Measurements from ENCODE around the gene HSP90AB1. TPM values are rescaled to one million over a fixed set of nuclear protein-coding genes. Genes with fewer than 3 reads are reported as not detected.

The HSP90AB1 gene
- polyA plus RNA-seq, 1 donor from 2014 or later: 522 TPM

DNA sequence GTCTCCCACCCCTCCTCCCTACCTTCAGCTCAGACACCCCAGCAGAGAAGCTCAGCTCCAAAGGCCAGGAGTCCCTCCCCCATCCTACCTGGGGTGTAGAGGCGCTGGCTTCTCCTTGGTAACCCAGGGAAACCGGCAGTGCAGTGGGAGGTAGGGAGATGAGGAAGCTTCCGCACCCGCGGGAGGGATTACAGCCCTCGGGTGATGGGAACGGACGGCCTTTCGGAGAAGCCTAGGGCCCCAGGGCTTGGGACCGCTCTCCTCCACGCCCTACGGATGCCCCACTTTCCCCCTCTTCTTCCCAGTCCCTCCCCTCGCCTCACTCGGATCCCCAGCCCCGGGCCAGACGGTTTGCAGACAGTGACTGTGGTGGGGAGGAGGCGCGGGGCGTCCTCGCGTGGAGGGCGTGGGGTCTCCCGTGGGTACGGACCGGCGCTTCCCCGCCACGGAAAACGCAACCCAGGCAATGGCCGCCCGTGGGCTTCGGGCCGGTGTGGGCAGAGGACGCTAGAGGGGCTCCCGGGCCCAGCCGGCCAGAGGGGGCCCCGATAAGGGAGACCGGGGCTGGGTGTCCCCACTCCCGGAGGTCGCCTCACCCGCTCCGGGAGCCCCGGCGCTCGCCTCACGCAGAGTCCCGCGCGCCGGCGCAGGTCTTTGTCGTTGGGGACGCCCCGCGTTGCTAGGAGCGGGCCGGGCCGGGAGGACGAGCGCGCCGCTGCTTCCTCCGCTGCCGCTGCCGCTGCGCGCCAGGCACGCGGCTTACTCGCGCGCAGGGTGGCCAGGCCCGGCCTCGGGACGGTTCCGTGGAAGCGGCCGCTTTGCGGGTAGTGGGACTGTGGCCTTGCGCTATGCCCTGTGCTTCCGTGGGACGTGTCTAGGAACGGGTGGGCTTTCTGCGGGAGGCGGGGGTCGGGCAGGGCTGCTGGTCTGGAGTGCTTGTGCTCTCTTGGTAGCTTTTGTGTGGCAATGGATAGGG lies 50.5 kb downstream of the HSP90AB1 start:
- peak overlapping the region; percentile 62 for H3K4me2 ChIP-seq (ENCODE audit: low read length)
- TF ChIP-seq TAF1 (IDR thresholded peaks at IDR 0.05; ENCODE audit: low read depth): peak; percentile 35
- TF ChIP-seq, protein P1, sequence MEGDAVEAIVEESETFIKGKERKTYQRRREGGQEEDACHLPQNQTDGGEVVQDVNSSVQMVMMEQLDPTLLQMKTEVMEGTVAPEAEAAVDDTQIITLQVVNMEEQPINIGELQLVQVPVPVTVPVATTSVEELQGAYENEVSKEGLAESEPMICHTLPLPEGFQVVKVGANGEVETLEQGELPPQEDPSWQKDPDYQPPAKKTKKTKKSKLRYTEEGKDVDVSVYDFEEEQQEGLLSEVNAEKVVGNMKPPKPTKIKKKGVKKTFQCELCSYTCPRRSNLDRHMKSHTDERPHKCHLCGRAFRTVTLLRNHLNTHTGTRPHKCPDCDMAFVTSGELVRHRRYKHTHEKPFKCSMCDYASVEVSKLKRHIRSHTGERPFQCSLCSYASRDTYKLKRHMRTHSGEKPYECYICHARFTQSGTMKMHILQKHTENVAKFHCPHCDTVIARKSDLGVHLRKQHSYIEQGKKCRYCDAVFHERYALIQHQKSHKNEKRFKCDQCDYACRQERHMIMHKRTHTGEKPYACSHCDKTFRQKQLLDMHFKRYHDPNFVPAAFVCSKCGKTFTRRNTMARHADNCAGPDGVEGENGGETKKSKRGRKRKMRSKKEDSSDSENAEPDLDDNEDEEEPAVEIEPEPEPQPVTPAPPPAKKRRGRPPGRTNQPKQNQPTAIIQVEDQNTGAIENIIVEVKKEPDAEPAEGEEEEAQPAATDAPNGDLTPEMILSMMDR (IDR thresholded peaks at IDR 0.05; ENCODE audit: poor library complexity, severe bottlenecking): no peak
- no peak for TF ChIP-seq EZH2 (IDR thresholded peaks at IDR 0.05; ENCODE audit: borderline replicate concordance, insufficient read depth, low read length, poor library complexity, severe bottlenecking)
- TF ChIP-seq SMC3 (conservative IDR thresholded peaks at IDR 0.05; ENCODE audit: poor library complexity): peak; percentile 50
- TF ChIP-seq RAD21 (conservative IDR thresholded peaks at IDR 0.05): peak; percentile 40
- TF ChIP-seq, protein P2, sequence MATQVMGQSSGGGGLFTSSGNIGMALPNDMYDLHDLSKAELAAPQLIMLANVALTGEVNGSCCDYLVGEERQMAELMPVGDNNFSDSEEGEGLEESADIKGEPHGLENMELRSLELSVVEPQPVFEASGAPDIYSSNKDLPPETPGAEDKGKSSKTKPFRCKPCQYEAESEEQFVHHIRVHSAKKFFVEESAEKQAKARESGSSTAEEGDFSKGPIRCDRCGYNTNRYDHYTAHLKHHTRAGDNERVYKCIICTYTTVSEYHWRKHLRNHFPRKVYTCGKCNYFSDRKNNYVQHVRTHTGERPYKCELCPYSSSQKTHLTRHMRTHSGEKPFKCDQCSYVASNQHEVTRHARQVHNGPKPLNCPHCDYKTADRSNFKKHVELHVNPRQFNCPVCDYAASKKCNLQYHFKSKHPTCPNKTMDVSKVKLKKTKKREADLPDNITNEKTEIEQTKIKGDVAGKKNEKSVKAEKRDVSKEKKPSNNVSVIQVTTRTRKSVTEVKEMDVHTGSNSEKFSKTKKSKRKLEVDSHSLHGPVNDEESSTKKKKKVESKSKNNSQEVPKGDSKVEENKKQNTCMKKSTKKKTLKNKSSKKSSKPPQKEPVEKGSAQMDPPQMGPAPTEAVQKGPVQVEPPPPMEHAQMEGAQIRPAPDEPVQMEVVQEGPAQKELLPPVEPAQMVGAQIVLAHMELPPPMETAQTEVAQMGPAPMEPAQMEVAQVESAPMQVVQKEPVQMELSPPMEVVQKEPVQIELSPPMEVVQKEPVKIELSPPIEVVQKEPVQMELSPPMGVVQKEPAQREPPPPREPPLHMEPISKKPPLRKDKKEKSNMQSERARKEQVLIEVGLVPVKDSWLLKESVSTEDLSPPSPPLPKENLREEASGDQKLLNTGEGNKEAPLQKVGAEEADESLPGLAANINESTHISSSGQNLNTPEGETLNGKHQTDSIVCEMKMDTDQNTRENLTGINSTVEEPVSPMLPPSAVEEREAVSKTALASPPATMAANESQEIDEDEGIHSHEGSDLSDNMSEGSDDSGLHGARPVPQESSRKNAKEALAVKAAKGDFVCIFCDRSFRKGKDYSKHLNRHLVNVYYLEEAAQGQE (IDR thresholded peaks at IDR 0.05; ENCODE audit: borderline replicate concordance): peak; percentile 25
- TF ChIP-seq EP300 (conservative IDR thresholded peaks at IDR 0.05; ENCODE audit: poor library complexity, severe bottlenecking): peak; percentile 17
- TF ChIP-seq MXI1 (conservative IDR thresholded peaks at IDR 0.05; ENCODE audit: poor library complexity, severe bottlenecking): peak; percentile 96
- TF ChIP-seq POLR2AphosphoS5 (IDR thresholded peaks at IDR 0.05): peak; percentile 47
- no peaks in the 10 kb centered on the region for H4K20me1 ChIP-seq (ENCODE audit: insufficient read depth)
- H3K27me3 ChIP-seq (ENCODE audit: insufficient read depth, low read depth, low read length): no peaks in the 10 kb centered on the region
- H3K9me3 ChIP-seq (ENCODE audit: low read length): no peaks in the 10 kb centered on the region
- no peaks in the 10 kb centered on the region for H3F3A ChIP-seq (ENCODE audit: insufficient read depth, low read length, poor library complexity, severe bottlenecking)
- peak overlapping the region; percentile 76 for H2AFZ ChIP-seq (ENCODE audit: low read depth, low read length)
- no peaks in the 10 kb centered on the region for H3K36me3 ChIP-seq (ENCODE audit: insufficient read depth, low read length)
- peak overlapping the region; percentile 31 for H3K27ac ChIP-seq (ENCODE audit: low read length)
- no peaks in the 10 kb centered on the region for H3K79me2 ChIP-seq (replicated peaks; ENCODE audit: insufficient read depth, low read length)
- H3K4me3 ChIP-seq (ENCODE audit: low read length): peak overlapping the region; percentile 95
- no peaks in the 10 kb centered on the region for H3K9me2 ChIP-seq (ENCODE audit: insufficient read depth, low read length)
- peak overlapping the region; percentile 71 for H3K9ac ChIP-seq (ENCODE audit: low read length)

DNA sequence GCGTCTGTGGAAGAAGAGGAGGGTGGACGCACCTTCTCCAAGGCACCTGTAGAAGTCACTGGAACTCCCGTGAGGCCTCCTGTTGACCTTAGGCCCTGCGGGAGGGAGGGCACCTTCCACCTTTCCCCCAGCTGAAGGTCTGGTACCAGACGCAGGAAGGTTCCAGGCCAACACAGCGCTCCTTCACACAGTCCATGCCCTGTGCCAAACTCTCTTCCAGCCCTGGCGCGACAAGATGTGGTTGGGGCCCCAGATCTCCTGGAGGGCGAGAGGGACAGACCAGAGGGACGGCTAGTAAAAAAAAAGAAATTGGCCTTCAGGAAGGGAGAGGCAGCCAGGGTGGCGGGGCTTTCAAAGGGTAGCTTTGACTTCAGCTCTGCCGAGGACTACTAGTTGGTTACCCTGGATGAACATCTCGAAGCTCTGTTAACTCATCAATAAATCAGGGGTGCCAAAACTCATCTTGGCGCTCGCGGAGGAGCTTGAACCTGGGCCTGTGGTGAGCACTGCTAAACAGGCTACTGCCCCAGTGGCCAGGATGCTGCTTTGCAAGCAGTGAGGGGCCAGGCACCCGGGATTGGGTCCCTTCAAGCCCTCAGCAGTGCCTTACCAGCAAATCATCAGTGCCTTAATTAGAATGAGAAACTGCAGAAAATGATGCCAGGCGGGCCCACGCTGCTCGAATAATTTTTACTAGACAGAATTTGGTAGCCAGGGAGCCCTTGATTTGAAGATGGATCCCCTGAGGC lies 51.3 kb downstream of the HSP90AB1 start:
- Histone ChIP-seq H3K9me3 (ENCODE audit: low read length) (no peaks in the 10 kb centered on the region), H2AFZ (ENCODE audit: low read depth, low read length) (peak overlapping the region; percentile 69), H3K9ac (ENCODE audit: low read length) (peak overlapping the region; percentile 71), H3K4me2 (ENCODE audit: low read length) (peak overlapping the region; percentile 51), H3K27ac (ENCODE audit: low read length) (no peak overlapping the region), H3K79me2 (replicated peaks; ENCODE audit: insufficient read depth, low read length) (no peaks in the 10 kb centered on the region), H3K4me3 (ENCODE audit: low read length) (peak overlapping the region; percentile 95), H3K9me2 (ENCODE audit: insufficient read depth, low read length) (no peaks in the 10 kb centered on the region), H4K20me1 (ENCODE audit: insufficient read depth) (no peaks in the 10 kb centered on the region), H3K27me3 (ENCODE audit: insufficient read depth, low read depth, low read length) (no peaks in the 10 kb centered on the region), H3K36me3 (ENCODE audit: insufficient read depth, low read length) (no peaks in the 10 kb centered on the region), H3F3A (ENCODE audit: insufficient read depth, low read length, poor library complexity, severe bottlenecking) (no peaks in the 10 kb centered on the region)
- TF ChIP-seq POLR2AphosphoS5 (IDR thresholded peaks at IDR 0.05) (no peak), MXI1 (conservative IDR thresholded peaks at IDR 0.05; ENCODE audit: poor library complexity, severe bottlenecking) (no peak), TAF1 (IDR thresholded peaks at IDR 0.05; ENCODE audit: low read depth) (no peak), EP300 (conservative IDR thresholded peaks at IDR 0.05; ENCODE audit: poor library complexity, severe bottlenecking) (no peak)
- TF ChIP-seq, protein P2 (IDR thresholded peaks at IDR 0.05; ENCODE audit: borderline replicate concordance): no peak

Measured in neural cell (in vitro differentiated cells).